Ovary (tissue), 3 donors: ENCODE results near the gene MELTF.

ENCODE experiments used
- CTCF ChIP-seq, 3 donors: fragments of 450-650 bp in 2 of 3; fragments of 200-600 bp in 1 of 3; IDR thresholded peaks; one replicate each; pipeline versions ENCODE4 v1.5.1 to v1.8.0; 2016 to 2022; ENCODE audit warnings: antibody characterized with exemption in 3 of 3, mild to moderate bottlenecking in 1 of 3
- EP300 ChIP-seq: sonication (generic); formaldehyde crosslinking; IDR thresholded peaks from one replicate; pipeline ENCODE4 v1.6.1; 2017; ENCODE audit warnings: antibody characterized with exemption
- POLR2A ChIP-seq: fragments of 450-650 bp; IDR thresholded peaks from one replicate; pipeline ENCODE4 v1.6.1; 2017; ENCODE audit warnings: antibody characterized with exemption, mild to moderate bottlenecking, moderate library complexity
- donor health status: DM: no; HTN: no; CAD: no.

GRCh38 chr3:196991581-196992460 is 37.8 kb downstream of the MELTF start:
- TF ChIP-seq CTCF (IDR thresholded peaks at IDR 0.05) (no peak), POLR2A (no peak), EP300 (no peak)
